Immature natural killer cell (primary cell): ENCODE results near the gene WNT3. TPM values are rescaled to one million over a fixed set of nuclear protein-coding genes. Genes with fewer than 3 reads are reported as not detected.

Source experiments
- DNase-seq, 3 donors: peaks; one replicate each; pipeline ENCODE4 v3.0.0; 2022; ENCODE audit warnings: mixed read lengths in 1 of 3
- H3K27ac Mint-ChIP-seq, 6 donors: one replicate each; pipeline ENCODE4 v1.8.0; 2020; ENCODE audit warnings: mixed read lengths in 6 of 6, mild to moderate bottlenecking in 5 of 6, inconsistent platforms in 4 of 6, moderate library complexity in 3 of 6
- H3K27me3 Mint-ChIP-seq, 3 donors: one replicate each; pipeline ENCODE4 v1.8.0; 2020 to 2021; ENCODE audit warnings: low read depth in 3 of 3, mild to moderate bottlenecking in 3 of 3, mixed read lengths in 3 of 3, moderate library complexity in 3 of 3, inconsistent platforms in 1 of 3
- H3K36me3 Mint-ChIP-seq, 3 donors: one replicate each; pipeline ENCODE4 v1.8.0; 2020; ENCODE audit warnings: mixed read lengths in 3 of 3, inconsistent platforms in 2 of 3, mild to moderate bottlenecking in 2 of 3
- H3K4me1 Mint-ChIP-seq, 2 donors: one replicate each; pipeline ENCODE4 v1.8.0; 2020; ENCODE audit warnings: inconsistent platforms in 2 of 2, mild to moderate bottlenecking in 2 of 2, mixed read lengths in 2 of 2, moderate library complexity in 1 of 2
- H3K4me3 Mint-ChIP-seq, 5 donors: one replicate each; pipeline ENCODE4 v1.8.0; 2020; ENCODE audit warnings: mild to moderate bottlenecking in 5 of 5, mixed read lengths in 5 of 5, inconsistent platforms in 3 of 5, moderate library complexity in 3 of 5
- H3K9me3 Mint-ChIP-seq, 6 donors: one replicate each; pipeline ENCODE4 v1.8.0; 2020; ENCODE audit warnings: mild to moderate bottlenecking in 6 of 6, mixed read lengths in 6 of 6, inconsistent platforms in 4 of 6, moderate library complexity in 3 of 6
- polyA plus RNA-seq, 3 donors: library from polyadenylated mRNA; unstranded; fragments of 300-500 nt; fragmentation: Illumina TruSeq; gene quantifications; one replicate each; pipeline ENCODE4 v1.2.3, GENCODE V29; 2021

The WNT3 gene
- polyA plus RNA-seq, 3 donors from 2014 or later = 0.12 to 0.17 TPM; not detected in 1

GRCh38 chr17:46782250-46782953 is 36.1 kb downstream of the WNT3 start:
- Mint-ChIP-seq H3K4me3 (no peak overlapping the region), H3K4me1 (no peaks in the 10 kb centered on the region), H3K36me3 (no peaks in the 10 kb centered on the region), H3K27ac (no peak overlapping the region), H3K9me3 (no peaks in the 10 kb centered on the region), H3K27me3 (peaks cover 1 to 9% (median 2%) of the 10 kb centered on the region in 3 donors)
- DNase-seq = peak in 2 of 3 donors; percentile 15 to 17

- H3K9me3 Mint-ChIP-seq = no peaks in the 10 kb centered on the region
- no peaks in the 10 kb centered on the region for H3K36me3 Mint-ChIP-seq
- no peak for DNase-seq
- no peaks in the 10 kb centered on the region for H3K4me1 Mint-ChIP-seq
- H3K27me3 Mint-ChIP-seq = peaks cover 1 to 10% (median 4%) of the 10 kb centered on the region in 3 donors
- H3K4me3 Mint-ChIP-seq = no peak overlapping the region
- no peak overlapping the region for H3K27ac Mint-ChIP-seq
These were observed 38.5 kb downstream of the WNT3 start for GRCh38 chr17:46780003-46780373.

GRCh38 chr17:46777943-46778915 is 40.3 kb downstream of the WNT3 start:
- Mint-ChIP-seq H3K9me3 (no peaks in the 10 kb centered on the region), H3K27ac (no peak overlapping the region), H3K4me3 (no peak overlapping the region), H3K4me1 (peaks cover 7 to 10% of the 10 kb centered on the region in 2 donors), H3K36me3 (no peaks in the 10 kb centered on the region), H3K27me3 (peaks cover 1 to 12% (median 4%) of the 10 kb centered on the region in 3 donors)
- no peak for DNase-seq

- Mint-ChIP-seq H3K27me3 (peaks cover 1 to 15% (median 12%) of the 10 kb centered on the region in 3 donors), H3K4me1 (peaks cover 19 to 23% of the 10 kb centered on the region in 2 donors), H3K9me3 (no peaks in the 10 kb centered on the region), H3K27ac (no peak overlapping the region), H3K36me3 (no peaks in the 10 kb centered on the region), H3K4me3 (no peak overlapping the region)
- DNase-seq = no peak
These were observed 42.0 kb downstream of the WNT3 start for GRCh38 chr17:46776298-46777005.

GRCh38 chr17:46774108-46774737 is 44.3 kb downstream of the WNT3 start:
- Mint-ChIP-seq H3K27ac (no peak overlapping the region), H3K4me1 (peaks cover 26 to 29% of the 10 kb centered on the region in 2 donors), H3K9me3 (no peaks in the 10 kb centered on the region), H3K4me3 (peak overlapping the region in 2 of 5 donors; percentile 7 to 26), H3K36me3 (no peaks in the 10 kb centered on the region), H3K27me3 (peaks cover 2 to 15% (median 14%) of the 10 kb centered on the region in 3 donors)
- DNase-seq = no peak

GRCh38 chr17:46773676-46774075 is 44.8 kb downstream of the WNT3 start:
- peaks cover 2 to 14% (median 12%) of the 10 kb centered on the region in 3 donors for H3K27me3 Mint-ChIP-seq
- no peak overlapping the region for H3K27ac Mint-ChIP-seq
- H3K36me3 Mint-ChIP-seq = no peaks in the 10 kb centered on the region
- no peak for DNase-seq
- H3K4me1 Mint-ChIP-seq = peaks cover 26 to 29% of the 10 kb centered on the region in 2 donors
- no peak overlapping the region for H3K4me3 Mint-ChIP-seq
- no peaks in the 10 kb centered on the region for H3K9me3 Mint-ChIP-seq

- H3K4me3 Mint-ChIP-seq = peak overlapping the region; percentile 77 to 84 (median 80)
- H3K4me1 Mint-ChIP-seq = peaks cover 26 to 29% of the 10 kb centered on the region in 2 donors
- no peak overlapping the region for H3K27ac Mint-ChIP-seq
- H3K27me3 Mint-ChIP-seq = peaks cover 2 to 15% (median 12%) of the 10 kb centered on the region in 3 donors
- peak; percentile 25 to 32 (median 28) for DNase-seq
- no peaks in the 10 kb centered on the region for H3K36me3 Mint-ChIP-seq
- no peaks in the 10 kb centered on the region for H3K9me3 Mint-ChIP-seq
These were observed 45.3 kb downstream of the WNT3 start for GRCh38 chr17:46773221-46773605.

- Mint-ChIP-seq H3K4me3 (peak overlapping the region; percentile 80 to 84 (median 82)), H3K27ac (peak overlapping the region in 1 of 6 donors; percentile 23), H3K36me3 (no peaks in the 10 kb centered on the region), H3K4me1 (peaks cover 26 to 29% of the 10 kb centered on the region in 2 donors), H3K27me3 (peaks cover 2 to 15% (median 10%) of the 10 kb centered on the region in 3 donors), H3K9me3 (no peaks in the 10 kb centered on the region)
- peak in 1 of 3 donors; percentile 5 for DNase-seq
These were observed 45.8 kb downstream of the WNT3 start for GRCh38 chr17:46772475-46773220.

GRCh38 chr17:46771561-46772474 is 46.7 kb downstream of the WNT3 start:
- DNase-seq = peak; percentile 26 to 42 (median 33)
- Mint-ChIP-seq H3K27ac (peak overlapping the region in 1 of 6 donors; percentile 48), H3K27me3 (peaks cover 6 to 12% (median 11%) of the 10 kb centered on the region in 3 donors)

GRCh38 chr17:46770818-46771560 is 47.5 kb downstream of the WNT3 start:
- H3K27ac Mint-ChIP-seq = no peak overlapping the region
- H3K36me3 Mint-ChIP-seq = no peaks in the 10 kb centered on the region
- DNase-seq = peak; percentile 13 to 28 (median 14)
- peaks cover 26 to 29% of the 10 kb centered on the region in 2 donors for H3K4me1 Mint-ChIP-seq
- H3K4me3 Mint-ChIP-seq = peak overlapping the region; percentile 62 to 75 (median 67)
- H3K9me3 Mint-ChIP-seq = no peaks in the 10 kb centered on the region
- peaks cover 6 to 12% (median 11%) of the 10 kb centered on the region in 3 donors for H3K27me3 Mint-ChIP-seq

More at GRCh38 chr17:46771561-46772474, 46.7 kb downstream of the WNT3 start:
- Mint-ChIP-seq H3K4me3 (peak overlapping the region; percentile 80 to 84 (median 82)), H3K4me1 (peaks cover 26 to 29% of the 10 kb centered on the region in 2 donors), H3K9me3 (no peaks in the 10 kb centered on the region), H3K36me3 (no peaks in the 10 kb centered on the region)

- H3K27me3 Mint-ChIP-seq = peaks cover 6 to 12% (median 11%) of the 10 kb centered on the region in 3 donors
- H3K4me1 Mint-ChIP-seq = peaks cover 26 to 29% of the 10 kb centered on the region in 2 donors
- DNase-seq = no peak
- no peaks in the 10 kb centered on the region for H3K9me3 Mint-ChIP-seq
- H3K27ac Mint-ChIP-seq = no peak overlapping the region
- H3K4me3 Mint-ChIP-seq = peak overlapping the region; percentile 62 to 75 (median 67)
- H3K36me3 Mint-ChIP-seq = no peaks in the 10 kb centered on the region
These were observed 48.1 kb downstream of the WNT3 start for GRCh38 chr17:46770439-46770817.
